OCI-LY7 (cell line): ENCODE measurements around the gene AMPD3. TPM values are rescaled to one million over a fixed set of nuclear protein-coding genes. Genes with fewer than 3 reads are reported as not detected.

Source experiments
- BruUV-seq: library from RNA; stranded (reverse); fragments of 400-500 nt; replicated peaks from 2 replicates; lab custom pipeline; 2021; lab: Mats Ljungman, UMichigan
- CTCF ChIA-PET: fragments of 300-600 bp; sonication (Branson Sonifier 250); formaldehyde crosslinking; loops from one replicate; lab custom pipeline; 2022; ENCODE audit warnings: antibody characterized with exemption; ENCODE audit not compliant: unreplicated experiment; lab: Charles Lee
- POLR2A ChIA-PET: fragments of 300-600 bp; sonication (Branson Sonifier 250); formaldehyde crosslinking; loops from one replicate; lab custom pipeline; 2022; ENCODE audit warnings: antibody characterized with exemption; lab: Charles Lee
- DNase-seq: peaks from one replicate; pipeline ENCODE4 v3.0.0-alpha.2; 2015; ENCODE audit warnings: low spot score
- H2AFZ ChIP-seq: fragments of 200-600 bp; sonication (generic), shearing (Covaris generic); 2 replicates; pipeline ENCODE4 v1.6.1; 2014; ENCODE audit warnings: mild to moderate bottlenecking, antibody characterized with exemption, low read length, moderate library complexity
- H3K27ac ChIP-seq: fragments of 200-600 bp; sonication (generic); 2 replicates; pipeline ENCODE4 v1.5.1; 2014; ENCODE audit warnings: mixed run types, low read depth, mild to moderate bottlenecking, moderate library complexity, low read length, inconsistent platforms; ENCODE audit not compliant: poor library complexity, severe bottlenecking
- H3K36me3 ChIP-seq: fragments of 200-600 bp; sonication (generic); 2 replicates; pipeline ENCODE4 v1.6.1; 2014; ENCODE audit warnings: mild to moderate bottlenecking, antibody characterized with exemption, low read length, moderate library complexity, mixed read lengths; ENCODE audit not compliant: insufficient read depth
- H3K4me1 ChIP-seq: fragments of 200-600 bp; sonication (generic); 2 replicates; pipeline ENCODE4 v1.5.1; 2014; ENCODE audit warnings: mild to moderate bottlenecking, low read length; ENCODE audit not compliant: insufficient read depth, poor library complexity, severe bottlenecking
- H3K4me2 ChIP-seq: fragments of 200-600 bp; sonication (generic); 2 replicates; pipeline ENCODE4 v1.6.1; 2014; ENCODE audit warnings: mild to moderate bottlenecking, low read length
- H3K4me3 ChIP-seq: fragments of 200-600 bp; sonication (generic); 2 replicates; pipeline ENCODE4 v1.5.1; 2014; ENCODE audit warnings: mild to moderate bottlenecking, low read depth, low read length; ENCODE audit not compliant: poor library complexity, severe bottlenecking
- H3K79me2 ChIP-seq: fragments of 200-600 bp; sonication (generic); 2 replicates; pipeline ENCODE4 v1.6.1; 2016; ENCODE audit warnings: low read depth, mild to moderate bottlenecking, low read length, moderate library complexity, mixed read lengths; ENCODE audit not compliant: insufficient read depth
- H3K9me2 ChIP-seq: fragments of 200-600 bp; sonication (generic); 2 replicates; pipeline ENCODE4 v1.6.1; 2016; ENCODE audit warnings: mild to moderate bottlenecking, low read length, mixed read lengths; ENCODE audit not compliant: insufficient read depth
- H3K9me3 ChIP-seq: fragments of 200-600 bp; sonication (generic); 2 replicates; pipeline ENCODE4 v1.6.1; 2014; ENCODE audit warnings: mild to moderate bottlenecking, mixed run types, low read length, mixed read lengths
- H4K20me1 ChIP-seq: fragments of 200-600 bp; sonication (generic); 2 replicates; pipeline ENCODE4 v1.6.1; 2014; ENCODE audit warnings: mild to moderate bottlenecking, antibody characterized with exemption, low read length, moderate library complexity, mixed read lengths; ENCODE audit not compliant: insufficient read depth
- EZH2phosphoT487 ChIP-seq: fragments of 200-600 bp; sonication (generic); IDR thresholded peaks from 2 replicates; pipeline ENCODE4 v1.6.1; 2018; ENCODE audit warnings: low read depth, borderline replicate concordance, mild to moderate bottlenecking, mixed run types, antibody characterized with exemption, low read length, moderate library complexity, mixed read lengths
- intact Hi-C: fragments of 100-400 bp; cut with micrococcal nuclease; formaldehyde crosslinking; loops from one replicate; pipeline ENCODE4 v1.10.0; 2022; ENCODE audit not compliant: unreplicated experiment
- total RNA-seq, 2 experiments: library from RNA; depleted of rRNA in 1 of 2; stranded (reverse); fragments of >200 nt in 1 of 2; shearing (Covaris generic) in 1 of 2; gene quantifications; 2 replicates each; pipeline ENCODE4 v1.2.3, GENCODE V29; 2014 to 2022
- TF ChIP-seq, protein P1 (sequence below): fragments of 200-600 bp; sonication (generic); conservative IDR thresholded peaks from 2 replicates; pipeline ENCODE4 v1.5.1; 2014; ENCODE audit warnings: mild to moderate bottlenecking, antibody characterized with exemption, low read length, moderate library complexity, mixed read lengths

AMPD3 gene
- total RNA-seq, 2 experiments from 2014 or later, result 13.5 to 25.6 TPM

GRCh38 chr11:10460611-10461275, 5.7 kb downstream of the AMPD3 start:
- no TSS peak for BruUV-seq
- CTCF ChIA-PET, result interaction anchor here (1.3 kb wide), 1 partner anchor 80 kb away, joined by 4 read pairs; the partner anchor contains the start of gene RNF141

GRCh38 chr11:10461276-10461790, 6.3 kb downstream of the AMPD3 start:
- no peak for TF ChIP-seq EZH2phosphoT487
- TF ChIP-seq, protein P1, sequence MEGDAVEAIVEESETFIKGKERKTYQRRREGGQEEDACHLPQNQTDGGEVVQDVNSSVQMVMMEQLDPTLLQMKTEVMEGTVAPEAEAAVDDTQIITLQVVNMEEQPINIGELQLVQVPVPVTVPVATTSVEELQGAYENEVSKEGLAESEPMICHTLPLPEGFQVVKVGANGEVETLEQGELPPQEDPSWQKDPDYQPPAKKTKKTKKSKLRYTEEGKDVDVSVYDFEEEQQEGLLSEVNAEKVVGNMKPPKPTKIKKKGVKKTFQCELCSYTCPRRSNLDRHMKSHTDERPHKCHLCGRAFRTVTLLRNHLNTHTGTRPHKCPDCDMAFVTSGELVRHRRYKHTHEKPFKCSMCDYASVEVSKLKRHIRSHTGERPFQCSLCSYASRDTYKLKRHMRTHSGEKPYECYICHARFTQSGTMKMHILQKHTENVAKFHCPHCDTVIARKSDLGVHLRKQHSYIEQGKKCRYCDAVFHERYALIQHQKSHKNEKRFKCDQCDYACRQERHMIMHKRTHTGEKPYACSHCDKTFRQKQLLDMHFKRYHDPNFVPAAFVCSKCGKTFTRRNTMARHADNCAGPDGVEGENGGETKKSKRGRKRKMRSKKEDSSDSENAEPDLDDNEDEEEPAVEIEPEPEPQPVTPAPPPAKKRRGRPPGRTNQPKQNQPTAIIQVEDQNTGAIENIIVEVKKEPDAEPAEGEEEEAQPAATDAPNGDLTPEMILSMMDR, result no peak
- POLR2A ChIA-PET, result interaction anchor here (0.5 to 1.5 kb wide), 7 partner anchors 12 to 267 kb away, joined by 3 to 4 read pairs (median 3); no protein-coding TSS in a partner anchor
- BruUV-seq, result no TSS peak
- H3K9me3 ChIP-seq, result no peaks in the 10 kb centered on the region
- no peaks in the 10 kb centered on the region for H4K20me1 ChIP-seq
- H3K36me3 ChIP-seq, result peaks cover 54% of the 10 kb centered on the region
- H2AFZ ChIP-seq, result no peak overlapping the region
- CTCF ChIA-PET, result interaction anchor here (0.7 to 1.3 kb wide), 2 partner anchors 48 to 79 kb away, joined by 3 to 4 read pairs; partner anchors contain the start of gene RNF141
- no peaks in the 10 kb centered on the region for H3K9me2 ChIP-seq
- intact Hi-C loops, result no loop called here
- peak overlapping the region; percentile 51 for H3K27ac ChIP-seq
- H3K4me2 ChIP-seq, result peak overlapping the region; percentile 43
- H3K4me1 ChIP-seq, result peaks cover 45% of the 10 kb centered on the region
- no peak for DNase-seq
- peaks cover 45% of the 10 kb centered on the region for H3K79me2 ChIP-seq
- H3K4me3 ChIP-seq, result no peak overlapping the region

More at GRCh38 chr11:10460611-10461275, 5.7 kb downstream of the AMPD3 start:
- Histone ChIP-seq H3K27ac (peak overlapping the region; percentile 51), H3K4me3 (peak overlapping the region; percentile 17), H2AFZ (no peak overlapping the region), H3K4me2 (peak overlapping the region; percentile 43), H3K4me1 (peaks cover 45% of the 10 kb centered on the region), H4K20me1 (no peaks in the 10 kb centered on the region), H3K9me2 (no peaks in the 10 kb centered on the region), H3K79me2 (peaks cover 45% of the 10 kb centered on the region), H3K36me3 (peaks cover 48% of the 10 kb centered on the region), H3K9me3 (no peaks in the 10 kb centered on the region)
- POLR2A ChIA-PET, result interaction anchor here (0.5 to 1.5 kb wide), 7 partner anchors 13 to 268 kb away, joined by 3 to 4 read pairs (median 3); no protein-coding TSS in a partner anchor
- intact Hi-C loops, result no loop called here
- DNase-seq, result peak; percentile 47
- TF ChIP-seq EZH2phosphoT487, result no peak

DNA sequence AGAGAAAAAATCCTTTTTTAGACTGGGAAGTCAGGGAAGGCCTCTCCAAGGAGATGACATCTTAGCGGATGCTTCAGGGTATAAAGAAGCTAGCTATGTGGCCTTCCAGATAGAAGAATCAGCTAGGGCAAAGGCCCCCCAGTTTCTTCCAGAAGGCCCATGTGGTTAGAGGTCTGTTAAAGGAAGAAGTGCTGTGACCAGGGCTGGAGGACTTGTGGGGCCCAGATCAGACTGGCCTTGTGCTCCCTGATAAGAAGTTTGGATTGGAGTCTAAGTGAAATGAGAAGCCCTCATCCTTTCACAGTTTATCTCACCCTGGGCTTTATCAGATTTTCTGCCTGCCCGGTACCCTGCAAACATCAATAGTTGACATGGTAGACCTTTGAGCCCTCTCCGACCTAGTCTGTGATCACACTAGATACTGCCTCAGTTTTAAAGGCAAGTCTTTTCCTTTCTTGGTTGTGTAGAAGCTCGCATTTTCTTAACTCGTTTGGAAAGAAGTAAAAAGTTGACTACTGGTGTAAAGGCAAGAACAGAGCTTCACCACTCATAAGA, 7.8 kb downstream of the AMPD3 start:
- intact Hi-C loops, result no loop called here
- no peak overlapping the region for H3K27ac ChIP-seq
- no peaks in the 10 kb centered on the region for H3K9me3 ChIP-seq
- no peak overlapping the region for H3K4me2 ChIP-seq
- H3K4me3 ChIP-seq, result no peak overlapping the region
- no peak overlapping the region for H2AFZ ChIP-seq
- H4K20me1 ChIP-seq, result no peaks in the 10 kb centered on the region
- peaks cover 34% of the 10 kb centered on the region for H3K79me2 ChIP-seq
- no peaks in the 10 kb centered on the region for H3K9me2 ChIP-seq
- TF ChIP-seq, protein P1, result no peak
- TF ChIP-seq EZH2phosphoT487, result no peak
- ChIA-PET POLR2A (interaction anchor here (0.6 to 1.6 kb wide), 2 partner anchors 78 to 1150 kb away, joined by 4 to 5 read pairs; partner anchors contain the start of gene RNF141), CTCF (no interaction called here)
- no TSS peak for BruUV-seq
- peaks cover 64% of the 10 kb centered on the region for H3K36me3 ChIP-seq
- H3K4me1 ChIP-seq, result peaks cover 35% of the 10 kb centered on the region
- DNase-seq, result no peak
